IPS-NIHi7 (cell line): ENCODE measurements around the gene HRH1.
"Not testable (repeated sequence)": the region's sequence is repeated elsewhere in the genome, so short reads cannot be mapped to it uniquely, and the experiment has no call there.

ENCODE experiments used
- DNase-seq: peaks from one replicate; pipeline ENCODE4 v3.0.0; 2012; ENCODE audit warnings: mixed read lengths; ENCODE audit errors: extremely low spot score

The HRH1 gene

GRCh38 chr3:11154036-11154952, at the start of gene HRH1:
Gene HRH1 (plus strand): TSS chr3:11154493. CDS start chr3:11259038, 104,545 bp downstream.
- DNase-seq, result peak; percentile 36

GRCh38 chr3:11113316-11113715, 41.0 kb upstream of the HRH1 start:
- DNase-seq, result not testable (repeated sequence)

- DNase-seq, result no peak
Measured at GRCh38 chr3:11115548-11115947, 38.7 kb upstream of the HRH1 start.

- DNase-seq, result no peak
Measured at GRCh38 chr3:11116336-11117059, 37.8 kb upstream of the HRH1 start.

- no peak for DNase-seq
Measured at GRCh38 chr3:11117591-11117990, 36.7 kb upstream of the HRH1 start.

GRCh38 chr3:11118181-11118682, 36.1 kb upstream of the HRH1 start:
- DNase-seq, result no peak

GRCh38 chr3:11120091-11120805, 34.0 kb upstream of the HRH1 start:
- no peak for DNase-seq

- DNase-seq, result no peak
Measured at GRCh38 chr3:11126653-11127052, 27.6 kb upstream of the HRH1 start.

- no peak for DNase-seq
Measured at GRCh38 chr3:11128682-11129632, 25.3 kb upstream of the HRH1 start.

GRCh38 chr3:11130385-11130784, 23.9 kb upstream of the HRH1 start:
- DNase-seq, result no peak

GRCh38 chr3:11131371-11131770, 22.9 kb upstream of the HRH1 start:
- no peak for DNase-seq

GRCh38 chr3:11131886-11132285, 22.4 kb upstream of the HRH1 start:
- DNase-seq, result not testable (repeated sequence)

- DNase-seq, result no peak
Measured at GRCh38 chr3:11132861-11133260, 21.4 kb upstream of the HRH1 start.

GRCh38 chr3:11134794-11135193, 19.5 kb upstream of the HRH1 start:
- no peak for DNase-seq

- DNase-seq, result no peak
Measured at GRCh38 chr3:11136116-11136515, 18.2 kb upstream of the HRH1 start.

- DNase-seq, result peak; percentile 70
Measured at GRCh38 chr3:11136830-11137626, 17.3 kb upstream of the HRH1 start.

GRCh38 chr3:11137627-11137959, 16.7 kb upstream of the HRH1 start:
- DNase-seq, result no peak

- no peak for DNase-seq
Measured at GRCh38 chr3:11138371-11138770, 15.9 kb upstream of the HRH1 start.

- DNase-seq, result no peak
Measured at GRCh38 chr3:11140030-11140712, 14.1 kb upstream of the HRH1 start.

GRCh38 chr3:11140713-11141104, 13.6 kb upstream of the HRH1 start:
- DNase-seq, result no peak
